SK-N-SH treated with all-trans-retinoic acid at 6 μM for 48 hours (cell line): ENCODE data around the gene KLK10.

Experiments
- ATAC-seq: fragments of 200-7000 bp; cut with Tn5 transposase; 3 replicates; pipeline ENCODE4 v1.9.1; 2020; ENCODE audit warnings: mild to moderate bottlenecking, moderate library complexity
- ARNTL ChIP-seq: fragments of 450-650 bp; formaldehyde crosslinking; IDR thresholded peaks from 2 replicates; pipeline ENCODE4 v1.5.0; 2020; ENCODE audit warnings: low read depth, mild to moderate bottlenecking, moderate library complexity, borderline replicate concordance
- CREB5 ChIP-seq: fragments of 250-450 bp; sonication (Bioruptor Pico); IDR thresholded peaks from 2 replicates; pipeline ENCODE4 v1.5.1; 2020; ENCODE audit warnings: low read depth, mild to moderate bottlenecking, moderate library complexity
- GLIS3 ChIP-seq: fragments of 250-450 bp; sonication (Bioruptor Pico); IDR thresholded peaks from 2 replicates; pipeline ENCODE4 v1.5.0; 2020; ENCODE audit warnings: mild to moderate bottlenecking, moderate library complexity
- ISL1 ChIP-seq: fragments of 250-450 bp; sonication (Bioruptor Pico); IDR thresholded peaks from 2 replicates; pipeline ENCODE4 v2.1.2; 2022; ENCODE audit warnings: mild to moderate bottlenecking, moderate library complexity
- OSR1 ChIP-seq: fragments of 250-450 bp; sonication (Bioruptor Pico); IDR thresholded peaks from 2 replicates; pipeline ENCODE4 v1.8.0; 2022; ENCODE audit warnings: moderate library complexity, mild to moderate bottlenecking, inconsistent platforms
- PATZ1 ChIP-seq: fragments of 250-450 bp; sonication (Bioruptor Pico); IDR thresholded peaks from 2 replicates; pipeline ENCODE4 v1.8.0; 2020; ENCODE audit warnings: mild to moderate bottlenecking, moderate library complexity, borderline replicate concordance
- POU6F1 ChIP-seq: fragments of 250-450 bp; sonication (Bioruptor Pico); IDR thresholded peaks from 2 replicates; pipeline ENCODE4 v1.8.0; 2021; ENCODE audit warnings: low read depth, mild to moderate bottlenecking, moderate library complexity, borderline replicate concordance
- RARB ChIP-seq: fragments of 250-450 bp; sonication (Bioruptor Pico); IDR thresholded peaks from 2 replicates; pipeline ENCODE4 v1.8.0; 2021; ENCODE audit warnings: mild to moderate bottlenecking, moderate library complexity
- SNAI2 ChIP-seq: fragments of 250-450 bp; sonication (Bioruptor Pico); IDR thresholded peaks from 2 replicates; pipeline ENCODE4 v1.5.0; 2020; ENCODE audit warnings: mild to moderate bottlenecking, moderate library complexity
- TCF4 ChIP-seq: fragments of 250-450 bp; sonication (Bioruptor Pico); IDR thresholded peaks from 2 replicates; pipeline ENCODE4 v1.8.0; 2021; ENCODE audit warnings: mild to moderate bottlenecking, moderate library complexity, borderline replicate concordance
- TOX ChIP-seq: fragments of 250-450 bp; sonication (Bioruptor Pico); IDR thresholded peaks from 2 replicates; pipeline ENCODE4 v1.8.0; 2021; ENCODE audit warnings: mild to moderate bottlenecking, moderate library complexity, borderline replicate concordance
- TSHZ2 ChIP-seq: fragments of 250-450 bp; sonication (Bioruptor Pico); IDR thresholded peaks from 2 replicates; pipeline ENCODE4 v1.5.0; 2020; ENCODE audit warnings: mild to moderate bottlenecking, moderate library complexity
- ZC3H10 ChIP-seq: fragments of 250-450 bp; sonication (Bioruptor Pico); IDR thresholded peaks from 2 replicates; pipeline ENCODE4 v1.5.1; 2021; ENCODE audit warnings: mild to moderate bottlenecking, moderate library complexity
- ZFP3 ChIP-seq: fragments of 250-450 bp; sonication (Bioruptor Pico); IDR thresholded peaks from 2 replicates; pipeline ENCODE4 v1.5.0; 2020; ENCODE audit warnings: mild to moderate bottlenecking, moderate library complexity
- ZFP30 ChIP-seq: fragments of 450-650 bp; formaldehyde crosslinking; IDR thresholded peaks from 2 replicates; pipeline ENCODE4 v1.5.0; 2022; ENCODE audit warnings: mild to moderate bottlenecking, moderate library complexity
- ZNF70 ChIP-seq: fragments of 450-650 bp; formaldehyde crosslinking; IDR thresholded peaks from 2 replicates; pipeline ENCODE4 v1.5.0; 2020; ENCODE audit warnings: mild to moderate bottlenecking, moderate library complexity
- ZNF8 ChIP-seq: fragments of 450-650 bp; formaldehyde crosslinking; IDR thresholded peaks from 2 replicates; pipeline ENCODE4 v1.5.0; 2020; ENCODE audit warnings: mild to moderate bottlenecking, moderate library complexity

KLK10 gene

GRCh38 chr19:50980208-50980607, 39.3 kb downstream of the KLK10 start:
- TF ChIP-seq PATZ1 (CRISPR knock-in tag) (no peak), OSR1 (no peak), TOX (CRISPR knock-in tag) (no peak), TCF4 (CRISPR knock-in tag) (no peak), ARNTL (no peak), ZFP3 (CRISPR knock-in tag) (no peak), ZNF8 (CRISPR knock-in tag) (no peak), ZNF70 (no peak), RARB (CRISPR knock-in tag) (no peak), TSHZ2 (CRISPR knock-in tag) (no peak)
- TF ChIP-seq, all 23 proteins: peak for 0
- ATAC-seq: no peak

- no peak for ATAC-seq
- TF ChIP-seq CREB5 (CRISPR knock-in tag): no peak
Observed at GRCh38 chr19:50979758-50980157, 39.8 kb downstream of the KLK10 start.

GRCh38 chr19:50978772-50979390, 40.6 kb downstream of the KLK10 start:
- no peak for ATAC-seq
- no peak for TF ChIP-seq TSHZ2 (CRISPR knock-in tag)
- TF ChIP-seq PATZ1 (CRISPR knock-in tag): no peak

GRCh38 chr19:50977626-50978025, 41.9 kb downstream of the KLK10 start:
- ATAC-seq: no peak
- TF ChIP-seq ZFP3 (CRISPR knock-in tag) (no peak), TOX (CRISPR knock-in tag) (no peak), RARB (CRISPR knock-in tag) (no peak), SNAI2 (CRISPR knock-in tag) (no peak), PATZ1 (CRISPR knock-in tag) (no peak), GLIS3 (CRISPR knock-in tag) (no peak), ARNTL (no peak), ISL1 (CRISPR knock-in tag) (no peak), ZNF8 (CRISPR knock-in tag) (no peak), ZC3H10 (no peak), TSHZ2 (CRISPR knock-in tag) (no peak), ZFP30 (CRISPR knock-in tag) (no peak), POU6F1 (no peak)
